ENCODE measurements around the gene INSYN2B.

Gene INSYN2B

DNA sequence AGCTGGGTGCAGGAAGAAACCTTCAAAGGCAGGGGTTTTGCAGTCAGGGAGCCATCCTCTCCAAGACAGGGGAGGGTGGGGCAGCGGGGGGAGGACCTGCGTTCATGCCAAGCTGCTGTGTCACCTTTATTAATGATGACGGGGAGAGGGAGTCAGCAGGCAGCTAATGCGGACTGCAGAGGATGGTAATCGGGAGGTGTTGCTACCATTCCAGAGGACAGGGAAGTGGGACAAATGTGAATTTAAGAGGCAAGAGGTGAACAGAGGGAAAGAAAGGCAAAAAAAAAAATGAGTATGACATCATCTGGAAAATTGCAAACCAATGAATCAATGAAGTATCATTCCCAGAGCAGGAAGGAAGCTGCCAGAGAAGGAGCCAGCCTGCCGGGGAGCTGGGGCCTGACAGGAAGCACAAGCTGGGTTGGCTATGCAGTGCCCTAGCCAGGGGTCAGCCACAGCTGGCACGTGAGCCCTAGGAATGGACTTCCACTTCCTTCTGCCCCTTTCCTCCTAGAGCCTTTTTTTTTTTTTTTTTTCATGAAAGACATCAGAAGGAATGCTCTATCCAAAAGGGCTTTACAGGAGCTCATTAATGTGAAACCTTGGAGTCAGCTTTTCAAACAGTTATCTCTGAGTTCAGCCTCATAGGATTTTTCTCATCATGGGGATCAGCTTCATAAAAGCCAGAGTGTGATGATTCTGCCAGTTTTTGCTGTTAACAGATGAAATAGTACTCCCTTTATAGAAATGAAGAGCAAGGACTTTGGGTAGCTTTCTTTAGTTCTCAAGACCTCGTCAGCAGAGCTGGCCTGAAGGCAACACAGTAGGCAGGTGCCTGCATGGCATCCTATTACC is 9.2 kb downstream of the INSYN2B start:
- no peak overlapping the region for H3K9ac ChIP-seq (ENCODE audit: low read length)
- H3K27ac ChIP-seq (ENCODE audit: low read length), result no peak overlapping the region
- no peaks in the 10 kb centered on the region for H3K79me2 ChIP-seq (ENCODE audit: low read length)
- no peaks in the 10 kb centered on the region for H3K9me3 ChIP-seq (ENCODE audit: insufficient read depth, low read length)
- H3K4me1 ChIP-seq (ENCODE audit: low read length), result peaks cover 6% of the 10 kb centered on the region
- H3K4me2 ChIP-seq (ENCODE audit: low read length), result no peak overlapping the region
- H3K4me3 ChIP-seq (ENCODE audit: low read length), result no peak overlapping the region
- H3K36me3 ChIP-seq (replicated peaks; ENCODE audit: low read depth, low read length), result no peaks in the 10 kb centered on the region
- TF ChIP-seq, protein P1, sequence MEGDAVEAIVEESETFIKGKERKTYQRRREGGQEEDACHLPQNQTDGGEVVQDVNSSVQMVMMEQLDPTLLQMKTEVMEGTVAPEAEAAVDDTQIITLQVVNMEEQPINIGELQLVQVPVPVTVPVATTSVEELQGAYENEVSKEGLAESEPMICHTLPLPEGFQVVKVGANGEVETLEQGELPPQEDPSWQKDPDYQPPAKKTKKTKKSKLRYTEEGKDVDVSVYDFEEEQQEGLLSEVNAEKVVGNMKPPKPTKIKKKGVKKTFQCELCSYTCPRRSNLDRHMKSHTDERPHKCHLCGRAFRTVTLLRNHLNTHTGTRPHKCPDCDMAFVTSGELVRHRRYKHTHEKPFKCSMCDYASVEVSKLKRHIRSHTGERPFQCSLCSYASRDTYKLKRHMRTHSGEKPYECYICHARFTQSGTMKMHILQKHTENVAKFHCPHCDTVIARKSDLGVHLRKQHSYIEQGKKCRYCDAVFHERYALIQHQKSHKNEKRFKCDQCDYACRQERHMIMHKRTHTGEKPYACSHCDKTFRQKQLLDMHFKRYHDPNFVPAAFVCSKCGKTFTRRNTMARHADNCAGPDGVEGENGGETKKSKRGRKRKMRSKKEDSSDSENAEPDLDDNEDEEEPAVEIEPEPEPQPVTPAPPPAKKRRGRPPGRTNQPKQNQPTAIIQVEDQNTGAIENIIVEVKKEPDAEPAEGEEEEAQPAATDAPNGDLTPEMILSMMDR (IDR thresholded peaks at IDR 0.05; ENCODE audit: low read depth, low read length), result no peak
- TF ChIP-seq EZH2phosphoT487 (IDR thresholded peaks at IDR 0.05; ENCODE audit: low read depth), result no peak
- no peak overlapping the region for H2AFZ ChIP-seq (ENCODE audit: low read depth, low read length)
- H3K27me3 ChIP-seq (ENCODE audit: low read depth, low read length), result no peaks in the 10 kb centered on the region
- H4K20me1 ChIP-seq (ENCODE audit: insufficient read depth, low read length), result 0 out of 2 replicates have a peak, but pooled peaks cover 9% of the 10 kb centered on the region

DNA sequence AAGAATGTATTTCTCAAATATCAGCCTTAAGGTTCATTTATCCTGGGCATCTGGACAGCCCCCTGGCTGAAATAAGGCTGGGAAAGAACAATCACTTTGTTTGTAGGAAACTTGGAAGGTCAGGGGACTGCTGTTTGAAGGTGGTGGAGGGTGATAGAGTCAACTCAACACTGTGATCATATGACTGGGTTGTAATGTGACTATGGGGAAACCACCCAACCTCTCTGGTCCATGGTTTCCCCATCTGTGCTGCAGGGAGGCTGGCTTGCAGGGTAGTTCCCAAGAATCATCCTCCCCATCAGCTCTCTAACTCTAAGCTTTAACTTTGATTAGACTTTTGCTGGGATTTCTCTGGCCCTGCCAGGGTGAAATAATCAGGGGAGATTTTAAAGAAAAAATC is 10.0 kb downstream of the INSYN2B start:
- Histone ChIP-seq H3K4me1 (ENCODE audit: low read length) (peaks cover 6% of the 10 kb centered on the region), H3K36me3 (replicated peaks; ENCODE audit: low read depth, low read length) (no peaks in the 10 kb centered on the region), H3K4me3 (ENCODE audit: low read length) (no peak overlapping the region), H3K9me3 (ENCODE audit: insufficient read depth, low read length) (no peaks in the 10 kb centered on the region), H3K27ac (ENCODE audit: low read length) (no peak overlapping the region), H3K9ac (ENCODE audit: low read length) (no peak overlapping the region), H2AFZ (ENCODE audit: low read depth, low read length) (no peak overlapping the region), H3K27me3 (ENCODE audit: low read depth, low read length) (no peaks in the 10 kb centered on the region), H4K20me1 (ENCODE audit: insufficient read depth, low read length) (0 out of 2 replicates have a peak, but pooled peaks cover 9% of the 10 kb centered on the region), H3K79me2 (ENCODE audit: low read length) (no peaks in the 10 kb centered on the region), H3K4me2 (ENCODE audit: low read length) (no peak overlapping the region)
- TF ChIP-seq, protein P1 (IDR thresholded peaks at IDR 0.05; ENCODE audit: low read depth, low read length), result no peak
- TF ChIP-seq EZH2phosphoT487 (IDR thresholded peaks at IDR 0.05; ENCODE audit: low read depth), result no peak

DNA sequence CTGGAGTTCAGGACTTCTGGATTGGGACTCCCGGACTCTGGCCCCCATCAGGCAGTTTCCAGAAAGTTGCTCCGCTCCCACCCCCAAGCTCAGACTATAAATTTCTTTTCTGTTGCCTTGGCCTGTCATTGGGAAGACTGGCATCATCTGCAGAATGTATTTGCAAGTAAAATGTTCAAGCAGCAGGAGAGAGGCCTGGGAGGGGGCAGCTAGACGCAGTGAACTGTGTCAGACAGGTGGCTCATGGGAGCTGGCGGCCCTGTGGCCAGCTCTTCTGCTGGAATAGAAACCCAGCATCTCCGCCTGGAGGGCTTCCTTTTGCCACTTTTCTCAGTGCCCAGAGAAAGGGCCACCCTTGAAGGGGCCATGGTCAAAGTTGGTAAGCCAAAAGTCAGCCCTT is 16.0 kb downstream of the INSYN2B start:
- no peak overlapping the region for H3K4me2 ChIP-seq (ENCODE audit: low read length)
- no peak overlapping the region for H2AFZ ChIP-seq (ENCODE audit: low read depth, low read length)
- no peaks in the 10 kb centered on the region for H3K79me2 ChIP-seq (ENCODE audit: low read length)
- no peaks in the 10 kb centered on the region for H3K27me3 ChIP-seq (ENCODE audit: low read depth, low read length)
- TF ChIP-seq, protein P1 (IDR thresholded peaks at IDR 0.05; ENCODE audit: low read depth, low read length), result no peak
- TF ChIP-seq EZH2phosphoT487 (IDR thresholded peaks at IDR 0.05; ENCODE audit: low read depth), result no peak
- H3K4me3 ChIP-seq (ENCODE audit: low read length), result no peak overlapping the region
- H3K9ac ChIP-seq (ENCODE audit: low read length), result no peak overlapping the region
- no peak overlapping the region for H3K27ac ChIP-seq (ENCODE audit: low read length)
- no peaks in the 10 kb centered on the region for H3K9me3 ChIP-seq (ENCODE audit: insufficient read depth, low read length)
- no peaks in the 10 kb centered on the region for H3K36me3 ChIP-seq (replicated peaks; ENCODE audit: low read depth, low read length)
- peaks cover 8% of the 10 kb centered on the region for H3K4me1 ChIP-seq (ENCODE audit: low read length)
- 0 out of 2 replicates have a peak, but pooled peaks cover 13% of the 10 kb centered on the region for H4K20me1 ChIP-seq (ENCODE audit: insufficient read depth, low read length)

DNA sequence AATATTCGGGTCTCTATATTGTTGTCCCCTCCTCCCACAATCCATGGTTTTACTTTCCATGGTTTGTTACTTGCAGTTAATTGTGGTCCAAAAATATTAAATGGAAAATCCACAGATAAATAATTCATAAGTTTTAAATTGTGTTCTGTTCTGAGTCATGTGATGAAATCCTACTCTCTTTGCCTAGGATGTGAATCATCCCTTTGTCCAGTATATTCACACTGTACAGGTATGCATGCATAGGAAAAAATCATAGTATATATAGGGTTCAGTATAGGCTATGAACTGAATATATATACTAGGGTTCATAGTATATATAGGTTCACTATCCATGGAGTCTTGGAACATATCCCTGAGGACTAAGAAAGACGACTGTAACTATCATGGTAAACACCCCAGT is 19.6 kb downstream of the INSYN2B start:
- no peak overlapping the region for H3K27ac ChIP-seq (ENCODE audit: low read length)
- H3K9ac ChIP-seq (ENCODE audit: low read length), result no peak overlapping the region
- H3K4me2 ChIP-seq (ENCODE audit: low read length), result no peak overlapping the region
- TF ChIP-seq EZH2phosphoT487 (IDR thresholded peaks at IDR 0.05; ENCODE audit: low read depth), result no peak
- TF ChIP-seq, protein P1 (IDR thresholded peaks at IDR 0.05; ENCODE audit: low read depth, low read length), result no peak
- H4K20me1 ChIP-seq (ENCODE audit: insufficient read depth, low read length), result peaks cover 4% of the 10 kb centered on the region; the same call in 1 of the 2 replicates
- no peak overlapping the region for H3K4me3 ChIP-seq (ENCODE audit: low read length)
- no peaks in the 10 kb centered on the region for H3K36me3 ChIP-seq (replicated peaks; ENCODE audit: low read depth, low read length)
- H2AFZ ChIP-seq (ENCODE audit: low read depth, low read length), result no peak overlapping the region
- no peaks in the 10 kb centered on the region for H3K79me2 ChIP-seq (ENCODE audit: low read length)
- peaks cover 8% of the 10 kb centered on the region for H3K4me1 ChIP-seq (ENCODE audit: low read length)
- no peaks in the 10 kb centered on the region for H3K27me3 ChIP-seq (ENCODE audit: low read depth, low read length)
- H3K9me3 ChIP-seq (ENCODE audit: insufficient read depth, low read length), result no peaks in the 10 kb centered on the region
